Measurements from ENCODE around the gene SKI. TPM values are rescaled to one million over a fixed set of nuclear protein-coding genes. Genes with fewer than 3 reads are reported as not detected.
A peak's percentile ranks its signal among the peaks of the same experiment; 100 is the strongest.

The SKI gene
- total RNA-seq, 2 donors from 2014 or later: 65.4 to 79.2 TPM

DNA sequence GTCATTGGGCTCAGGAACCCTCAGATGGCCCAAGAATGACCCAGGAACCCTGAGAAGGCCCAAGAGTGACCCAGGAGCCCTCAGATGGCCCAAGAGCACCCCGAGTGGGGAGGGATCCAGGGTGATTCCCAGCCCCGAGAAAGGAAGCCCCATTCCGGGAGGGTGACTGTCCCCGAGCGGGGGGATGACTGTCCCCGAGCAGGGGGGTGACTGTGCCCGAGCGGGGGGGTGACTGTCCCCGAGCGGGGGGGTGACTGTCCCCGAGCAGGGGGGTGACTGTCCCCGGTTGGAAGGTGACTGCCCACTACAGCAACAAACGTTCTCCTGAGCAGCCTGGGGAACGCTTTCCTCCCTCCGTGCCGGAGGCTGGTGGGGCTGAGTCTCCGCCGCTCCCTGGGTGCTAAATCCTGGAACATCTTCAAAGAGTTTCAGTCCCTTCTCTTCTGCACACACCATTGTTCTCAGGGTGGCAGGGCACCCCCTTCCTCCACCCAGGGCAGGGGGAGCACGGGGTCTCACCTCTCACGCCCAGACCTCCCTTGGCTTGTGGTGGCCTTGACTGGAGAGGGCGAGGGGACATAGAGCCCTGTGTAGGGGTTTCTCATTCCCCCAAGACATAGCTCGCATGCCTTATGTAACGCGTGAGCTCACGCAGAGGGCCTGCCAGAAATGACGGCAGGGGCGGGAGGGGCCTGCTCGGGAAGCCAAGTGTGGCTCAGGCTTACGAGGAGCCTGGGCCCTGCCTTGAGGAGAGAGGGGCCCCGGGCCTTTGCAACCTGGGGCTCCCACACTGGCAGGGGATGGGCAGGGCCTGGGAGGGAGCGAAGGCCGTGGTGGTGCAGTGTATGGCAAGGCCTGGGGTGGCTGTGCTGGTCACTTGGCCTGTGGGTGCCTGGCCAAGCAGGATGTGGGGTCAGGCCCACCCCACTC is 14.3 kb upstream of the SKI start:
- H3K4me3 Mint-ChIP-seq: no peak overlapping the region
- Histone ChIP-seq H3K9me3 (ENCODE audit: control insufficient read depth, low read length) (no peaks in the 10 kb centered on the region), H3K27me3 (ENCODE audit: control insufficient read depth, insufficient read depth, low read length, poor library complexity, severe bottlenecking) (no peaks in the 10 kb centered on the region), H3K4me1 (ENCODE audit: control insufficient read depth, insufficient read depth, low read length) (peaks cover 10% of the 10 kb centered on the region), H3K9ac (ENCODE audit: extremely low read depth, low read length, poor library complexity, severe bottlenecking) (no peak overlapping the region), H3K4me3 (ENCODE audit: low read length) (no peak overlapping the region), H3K27ac (ENCODE audit: low read depth, low read length) (peak overlapping the region; percentile 96), H3K36me3 (ENCODE audit: control insufficient read depth, insufficient read depth, low read length) (no peaks in the 10 kb centered on the region)
- no peaks in the 10 kb centered on the region for H3K9me3 Mint-ChIP-seq
- peaks cover 11% of the 10 kb centered on the region for H3K4me1 Mint-ChIP-seq
- DNase-seq: peak; percentile 75
- H3K27me3 Mint-ChIP-seq (ENCODE audit: insufficient read depth): no peaks in the 10 kb centered on the region
- no peak for TF ChIP-seq CTCF (conservative IDR thresholded peaks at IDR 0.05)
- no peaks in the 10 kb centered on the region for H3K36me3 Mint-ChIP-seq (ENCODE audit: low read depth)
- 87 to 88% methylated on average over 23 to 32 of the region's 32 CpGs for WGBS, 2 experiments (ENCODE audit: insufficient coverage in 1 of 2, insufficient read length in 1 of 2)
- no peak overlapping the region for H3K27ac Mint-ChIP-seq

GRCh38 chr1:2214541-2215241 is 13.4 kb upstream of the SKI start:
- Histone ChIP-seq H3K4me1 (ENCODE audit: control insufficient read depth, insufficient read depth, low read length) (peaks cover 10% of the 10 kb centered on the region), H3K4me3 (ENCODE audit: low read length) (no peak overlapping the region), H3K9ac (ENCODE audit: extremely low read depth, low read length, poor library complexity, severe bottlenecking) (no peak overlapping the region), H3K36me3 (ENCODE audit: control insufficient read depth, insufficient read depth, low read length) (no peaks in the 10 kb centered on the region), H3K9me3 (ENCODE audit: control insufficient read depth, low read length) (no peaks in the 10 kb centered on the region), H3K27ac (ENCODE audit: low read depth, low read length) (peak overlapping the region; percentile 53), H3K27me3 (ENCODE audit: control insufficient read depth, insufficient read depth, low read length, poor library complexity, severe bottlenecking) (no peaks in the 10 kb centered on the region)
- no peak for TF ChIP-seq CTCF (conservative IDR thresholded peaks at IDR 0.05)
- 90 to 94% methylated on average over 8 to 21 of the region's 21 CpGs for WGBS, 2 experiments (ENCODE audit: insufficient coverage in 1 of 2, insufficient read length in 1 of 2)
- Mint-ChIP-seq H3K27me3 (ENCODE audit: insufficient read depth) (no peaks in the 10 kb centered on the region), H3K4me1 (peaks cover 8% of the 10 kb centered on the region), H3K9me3 (no peaks in the 10 kb centered on the region), H3K27ac (no peak overlapping the region), H3K36me3 (ENCODE audit: low read depth) (no peaks in the 10 kb centered on the region), H3K4me3 (no peak overlapping the region)
- peak; percentile 65 for DNase-seq

DNA sequence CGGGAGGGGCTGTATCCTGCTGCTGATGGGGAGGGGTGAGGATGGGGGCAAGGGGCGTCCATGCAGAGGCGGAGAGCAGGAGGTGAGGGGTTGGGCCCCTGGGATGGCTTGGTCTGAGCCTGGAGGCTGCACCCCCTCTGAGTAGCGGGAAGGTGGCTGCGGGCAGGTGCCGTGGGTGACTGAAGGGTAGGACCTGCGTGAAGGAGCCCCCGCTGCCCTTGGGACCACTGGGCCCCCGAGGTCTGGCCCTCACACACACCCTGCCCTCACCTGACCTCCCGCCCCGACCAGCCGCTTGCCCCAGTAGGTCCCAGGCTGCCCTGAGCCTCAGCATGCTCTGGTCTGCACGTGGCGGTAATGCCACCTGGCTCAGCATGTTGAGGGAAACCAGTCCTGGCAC is 12.8 kb upstream of the SKI start:
- Histone ChIP-seq H3K4me1 (ENCODE audit: control insufficient read depth, insufficient read depth, low read length) (peaks cover 10% of the 10 kb centered on the region), H3K4me3 (ENCODE audit: low read length) (no peak overlapping the region), H3K9ac (ENCODE audit: extremely low read depth, low read length, poor library complexity, severe bottlenecking) (no peak overlapping the region), H3K36me3 (ENCODE audit: control insufficient read depth, insufficient read depth, low read length) (no peaks in the 10 kb centered on the region), H3K9me3 (ENCODE audit: control insufficient read depth, low read length) (no peaks in the 10 kb centered on the region), H3K27me3 (ENCODE audit: control insufficient read depth, insufficient read depth, low read length, poor library complexity, severe bottlenecking) (no peaks in the 10 kb centered on the region), H3K27ac (ENCODE audit: low read depth, low read length) (no peak overlapping the region)
- no peak for TF ChIP-seq CTCF (conservative IDR thresholded peaks at IDR 0.05)
- H3K4me1 Mint-ChIP-seq: peaks cover 6% of the 10 kb centered on the region
- H3K27ac Mint-ChIP-seq: no peak overlapping the region
- H3K36me3 Mint-ChIP-seq (ENCODE audit: low read depth): no peaks in the 10 kb centered on the region
- H3K4me3 Mint-ChIP-seq: no peak overlapping the region
- 92 to 96% methylated on average over 4 to 14 of the region's 14 CpGs for WGBS, 2 experiments (ENCODE audit: insufficient coverage in 1 of 2, insufficient read length in 1 of 2)
- no peaks in the 10 kb centered on the region for H3K9me3 Mint-ChIP-seq
- DNase-seq: no peak
- no peaks in the 10 kb centered on the region for H3K27me3 Mint-ChIP-seq (ENCODE audit: insufficient read depth)

Measured in endodermal cell (in vitro differentiated cells).